HepG2 (cell line): Measurements from ENCODE around the gene ZMIZ1. TPM values are rescaled to one million over a fixed set of nuclear protein-coding genes. Genes with fewer than 3 reads are reported as not detected.
A peak's percentile ranks its signal among the peaks of the same experiment; 100 is the strongest.

Experiments used
- ATF6 ChIP-seq: sonication (generic); formaldehyde crosslinking; conservative IDR thresholded peaks from 2 replicates; pipeline ENCODE4 v1.4.0; 2020; ENCODE audit warnings: missing genetic modification reagents
- BRCA1 ChIP-seq: sonication (generic); formaldehyde crosslinking; IDR thresholded peaks from 2 replicates; pipeline ENCODE4 v1.4.0; 2020; ENCODE audit warnings: missing genetic modification reagents
- DNMT3B ChIP-seq: conservative IDR thresholded peaks from 2 replicates; pipeline ENCODE4 v1.6.1; 2016; ENCODE audit warnings: missing biosample characterization, control low read depth
- GABPB1 ChIP-seq: IDR thresholded peaks from 2 replicates; pipeline ENCODE4 v1.6.1; 2016; ENCODE audit warnings: mild to moderate bottlenecking, missing genetic modification reagents, moderate library complexity, missing compliant biosample characterization
- GLI4 ChIP-seq: sonication (generic); formaldehyde crosslinking; IDR thresholded peaks from 2 replicates; pipeline ENCODE4 v1.5.1; 2020; ENCODE audit warnings: missing genetic modification reagents, mild to moderate bottlenecking, moderate library complexity, borderline replicate concordance
- GMEB1 ChIP-seq: sonication (generic); formaldehyde crosslinking; IDR thresholded peaks from 2 replicates; pipeline ENCODE4 v1.5.1; 2020; ENCODE audit warnings: missing genetic modification reagents, mild to moderate bottlenecking, borderline replicate concordance
- KLF16 ChIP-seq, 2 experiments: sonication (generic) in 1 of 2; formaldehyde crosslinking in 1 of 2; IDR thresholded peaks; 2 replicates each; pipeline versions ENCODE4 v1.6.1 to v1.8.0; 2016 to 2023; ENCODE audit warnings: missing genetic modification reagents in 2 of 2, missing compliant biosample characterization in 1 of 2
- MIER2 ChIP-seq: IDR thresholded peaks from 2 replicates; pipeline ENCODE4 v1.6.1; 2016; ENCODE audit warnings: missing biosample characterization, missing genetic modification reagents
- NR2F1 ChIP-seq, 2 experiments: fragments of 450-650 bp in 1 of 2; formaldehyde crosslinking in 1 of 2; IDR thresholded peaks; 2 replicates each; pipeline versions ENCODE4 v1.5.0 to v1.6.1; 2016 to 2020; ENCODE audit warnings: mild to moderate bottlenecking in 1 of 2, missing compliant biosample characterization in 1 of 2, missing genetic modification reagents in 1 of 2, moderate library complexity in 1 of 2
- POLR2G ChIP-seq: fragments of 200-400 bp; formaldehyde crosslinking; IDR thresholded peaks from 2 replicates; pipeline ENCODE4 v1.6.1; 2018; ENCODE audit warnings: mild to moderate bottlenecking, low read depth, low read length, moderate library complexity
- RFX3 ChIP-seq: IDR thresholded peaks from 2 replicates; pipeline ENCODE4 v1.6.1; 2016; ENCODE audit warnings: missing biosample characterization, missing genetic modification reagents
- TAF15 ChIP-seq: fragments of 200-400 bp; formaldehyde crosslinking; IDR thresholded peaks from one replicate; pipeline ENCODE4 v1.6.1; 2018; ENCODE audit warnings: mild to moderate bottlenecking, low read depth, low read length; ENCODE audit not compliant: poor library complexity, severe bottlenecking
- TBX3 ChIP-seq: fragments of 450-650 bp; IDR thresholded peaks from 2 replicates; pipeline ENCODE4 v1.6.1; 2017; ENCODE audit warnings: antibody characterized with exemption, mild to moderate bottlenecking, inconsistent platforms, borderline replicate concordance
- THYN1 ChIP-seq: sonication (generic); formaldehyde crosslinking; IDR thresholded peaks from 2 replicates; pipeline ENCODE4 v1.8.1; 2023; ENCODE audit warnings: low read depth, mild to moderate bottlenecking, moderate library complexity, missing genetic modification reagents, borderline replicate concordance
- TMF1 ChIP-seq: sonication (generic); formaldehyde crosslinking; IDR thresholded peaks from 2 replicates; pipeline ENCODE4 v1.8.1; 2022; ENCODE audit warnings: low read depth, missing genetic modification reagents
- TSC22D2 ChIP-seq: sonication (generic); formaldehyde crosslinking; IDR thresholded peaks from 2 replicates; pipeline ENCODE4 v1.5.1; 2020; ENCODE audit warnings: missing genetic modification reagents, mild to moderate bottlenecking, borderline replicate concordance
- ZNF160 ChIP-seq: sonication (generic); formaldehyde crosslinking; IDR thresholded peaks from 2 replicates; pipeline ENCODE4 v1.8.0; 2022; ENCODE audit warnings: mild to moderate bottlenecking, inconsistent platforms, missing genetic modification reagents
- ZNF569 ChIP-seq: sonication (generic); formaldehyde crosslinking; IDR thresholded peaks from 2 replicates; pipeline ENCODE4 v1.5.0; 2020; ENCODE audit warnings: mild to moderate bottlenecking, missing genetic modification reagents, moderate library complexity, borderline replicate concordance
- ZNF574 ChIP-seq: sonication (generic); formaldehyde crosslinking; IDR thresholded peaks from 2 replicates; pipeline ENCODE4 v1.4.0; 2020; ENCODE audit warnings: missing genetic modification reagents
- ZNF772 ChIP-seq: sonication (generic); formaldehyde crosslinking; IDR thresholded peaks from 2 replicates; pipeline ENCODE4 v1.5.0; 2020; ENCODE audit warnings: mild to moderate bottlenecking, missing genetic modification reagents
- ZNF773 ChIP-seq: sonication (generic); formaldehyde crosslinking; IDR thresholded peaks from 2 replicates; pipeline ENCODE4 v1.4.0; 2020; ENCODE audit warnings: missing genetic modification reagents, borderline replicate concordance
- ZNF777 ChIP-seq: sonication (generic); formaldehyde crosslinking; IDR thresholded peaks from 2 replicates; pipeline ENCODE4 v1.4.0; 2020; ENCODE audit warnings: missing genetic modification reagents
- ZNF782 ChIP-seq: sonication (generic); formaldehyde crosslinking; IDR thresholded peaks from 2 replicates; pipeline ENCODE4 v1.4.0; 2020; ENCODE audit warnings: missing genetic modification reagents, mild to moderate bottlenecking, borderline replicate concordance
- polyA plus RNA-seq, 8 experiments: library from polyadenylated mRNA; depleted of rRNA in 3 of 8; stranded (reverse) in 7 of 8; unstranded in 1 of 8; fragments of >200 nt; fragmentation: Illumina TruSeq in 4 of 8; extraction: Trizol in 4 of 8; gene quantifications; 2 replicates each; pipeline versions ENCODE4 v1.2.1 to v1.2.3, GENCODE V29; 2011 to 2016; ENCODE audit warnings: low read depth in 4 of 8, missing spikeins in 1 of 8, mixed read lengths in 1 of 8; ENCODE audit not compliant: insufficient read depth in 1 of 8
- total RNA-seq, 5 experiments: library from RNA; depleted of rRNA; stranded (reverse); fragments of >200 nt; fragmentation: Illumina TruSeq; extraction: Trizol; gene quantifications; 2 replicates each; pipeline ENCODE4 v1.2.3, GENCODE V29; 2016; ENCODE audit warnings: low read depth in 1 of 5

ZMIZ1 gene
- total and polyA plus RNA-seq, 2 of the 13 experiments (the other 11 are each of a cell fraction or from before 2014, with no cell fraction given) = 5.3 to 10.2 TPM

GRCh38 chr10:79070606-79071395 lies 2.0 kb downstream of the ZMIZ1 start (continued):
- TF ChIP-seq ZNF782 (CRISPR knock-in tag) = no peak
- peak; percentile 14; the same call in 1 of the 2 replicates for TF ChIP-seq TSC22D2
- TF ChIP-seq TAF15 = no peak
- no peak for TF ChIP-seq GMEB1
- TF ChIP-seq ZNF569 = no peak
- no peak for TF ChIP-seq ATF6 (CRISPR knock-in tag)
- TF ChIP-seq THYN1 (CRISPR knock-in tag) = no peak
- no peak for TF ChIP-seq TBX3
- TF ChIP-seq GLI4 = no peak
- TF ChIP-seq ZNF772 (CRISPR knock-in tag) = no peak
- no peak for TF ChIP-seq RFX3 (CRISPR knock-in tag)
- no peak for TF ChIP-seq ZNF777
- TF ChIP-seq ZNF574 (CRISPR knock-in tag) = peak; percentile 42; the same call in 1 of the 2 replicates
- TF ChIP-seq DNMT3B (CRISPR knock-in tag) = no peak
- 0 out of 4 replicates have a peak, but pooled peaks of 1 of the 2 experiments have one; percentile 0 for TF ChIP-seq NR2F1 (CRISPR knock-in tag; IDR thresholded peaks at IDR 0.05)
- TF ChIP-seq GABPB1 = peak; percentile 23; the same call in 1 of the 2 replicates
- 0 out of 4 replicates have a peak, but pooled peaks of 1 of the 2 experiments have one; percentile 5 for TF ChIP-seq KLF16 (CRISPR knock-in tag; IDR thresholded peaks at IDR 0.05)
- no peak for TF ChIP-seq BRCA1 (CRISPR knock-in tag)
- no peak for TF ChIP-seq POLR2G
- TF ChIP-seq MIER2 (CRISPR knock-in tag) = no peak
- TF ChIP-seq ZNF773 = no peak
- TF ChIP-seq TMF1 (CRISPR knock-in tag) = no peak
- no peak for TF ChIP-seq ZNF160 (CRISPR knock-in tag)
